ENCODE results near the gene TUBB4A.
"Not testable (repeated sequence)": the region's sequence is repeated elsewhere in the genome, so short reads cannot be mapped to it uniquely, and the experiment has no call there.

TUBB4A gene

DNA sequence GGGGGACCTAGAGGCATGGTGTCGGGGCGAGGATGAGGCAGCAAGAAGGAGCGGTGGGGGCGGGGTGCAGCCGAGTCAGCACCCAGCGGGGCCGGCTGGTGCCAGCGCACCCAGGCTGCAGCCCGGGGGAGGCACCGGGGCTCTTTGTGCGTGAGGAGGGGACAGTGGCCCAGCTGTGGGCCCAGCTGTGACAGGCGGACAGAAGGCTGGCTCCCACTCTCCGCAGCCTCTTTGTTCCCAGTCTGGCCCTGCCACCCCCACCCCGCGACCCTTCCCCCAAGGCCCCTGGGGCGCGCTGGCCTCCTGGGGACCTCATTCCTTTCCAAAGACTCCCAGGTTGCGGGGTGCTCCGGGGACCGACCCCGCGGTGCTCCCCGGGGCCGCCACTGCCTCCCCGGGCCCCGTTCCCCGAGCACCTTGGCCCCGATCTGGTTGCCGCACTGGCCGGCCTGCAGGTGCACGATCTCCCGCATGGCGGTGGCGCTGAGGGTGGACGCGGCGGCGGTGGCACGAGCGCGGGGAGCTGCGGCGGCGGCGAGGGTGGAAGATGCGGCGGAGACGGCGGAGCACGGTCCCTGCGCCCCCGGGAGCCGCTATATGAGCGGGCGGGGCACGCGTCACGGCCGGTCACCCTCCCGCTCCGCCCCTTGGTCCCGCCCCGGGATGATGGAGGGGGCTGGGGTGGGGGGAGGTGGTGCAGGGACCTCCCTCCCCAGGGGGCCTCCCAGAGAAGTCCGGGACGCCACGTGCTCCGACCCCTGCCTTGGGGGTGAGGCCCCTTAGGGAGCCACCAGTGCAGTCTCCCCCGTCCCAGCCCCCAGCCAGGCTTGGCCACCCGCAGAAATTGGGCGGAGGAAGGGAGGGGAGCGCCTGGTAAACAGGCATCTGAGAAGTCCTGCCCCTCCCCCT, at the start of gene TUBB4A:
Gene TUBB4A, minus strand, starts transcription at position 570 of the 909 bp plus-strand sequence. Its CDS starts 97 bp downstream, at position 473.
- no peak for DNase-seq (ENCODE audit: low read depth in 2 of 2)

GRCh38 chr19:6551091-6551490, 49.0 kb upstream of the TUBB4A start:
- DNase-seq (ENCODE audit: low read depth in 2 of 2) = no peak

DNA sequence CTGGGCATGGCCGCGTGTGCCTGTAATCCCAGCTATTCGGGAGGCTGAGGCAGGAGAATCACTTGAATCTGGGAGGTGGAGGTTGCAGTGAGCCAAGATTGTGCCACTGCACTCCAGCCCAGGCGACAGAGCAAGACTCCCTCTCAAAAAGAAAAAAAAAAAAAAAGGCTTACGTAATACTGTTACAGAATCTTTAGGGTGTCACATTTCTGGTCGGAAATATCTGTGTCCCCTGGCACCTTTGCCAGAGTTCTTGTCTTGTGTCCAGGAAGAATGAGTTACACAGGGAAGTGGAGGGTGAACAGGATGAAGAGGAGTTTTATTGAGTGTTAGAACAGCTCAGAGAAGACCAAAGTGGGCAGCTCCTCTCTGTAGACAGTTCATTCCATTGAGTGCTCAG, 48.6 kb upstream of the TUBB4A start:
- DNase-seq (ENCODE audit: low read depth in 2 of 2) = not testable (repeated sequence)

DNA sequence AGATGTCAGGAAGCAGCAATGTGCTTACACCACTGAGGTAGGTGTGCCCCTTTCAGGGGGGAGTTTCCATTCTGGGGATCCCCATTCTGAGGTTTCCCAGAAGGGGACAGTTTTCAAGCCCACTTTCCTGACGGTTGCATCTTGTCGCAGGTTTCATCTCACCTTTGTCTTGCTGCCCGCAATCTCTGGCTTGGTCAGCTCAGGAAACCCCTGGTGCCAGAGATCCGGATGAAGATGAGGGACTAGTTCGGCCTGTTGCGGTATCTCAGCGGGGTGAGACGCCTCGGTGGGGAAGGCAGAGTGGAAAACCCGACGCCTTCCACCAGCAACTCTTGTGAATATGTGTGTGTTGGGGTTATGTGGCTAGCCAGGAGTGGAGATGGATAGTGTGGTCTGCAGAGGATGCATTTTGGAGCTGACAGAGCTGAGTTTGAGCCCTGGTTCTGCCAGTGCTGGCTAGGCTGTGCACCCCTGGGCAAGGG, 41.8 kb upstream of the TUBB4A start:
- no peak for DNase-seq (ENCODE audit: low read depth in 2 of 2)

GRCh38 chr19:6540918-6541689, 39.0 kb upstream of the TUBB4A start:
- DNase-seq (ENCODE audit: low read depth in 2 of 2) = no peak

- no peak for DNase-seq (ENCODE audit: low read depth in 2 of 2)
These were observed 37.4 kb upstream of the TUBB4A start for GRCh38 chr19:6539514-6539913.

DNA sequence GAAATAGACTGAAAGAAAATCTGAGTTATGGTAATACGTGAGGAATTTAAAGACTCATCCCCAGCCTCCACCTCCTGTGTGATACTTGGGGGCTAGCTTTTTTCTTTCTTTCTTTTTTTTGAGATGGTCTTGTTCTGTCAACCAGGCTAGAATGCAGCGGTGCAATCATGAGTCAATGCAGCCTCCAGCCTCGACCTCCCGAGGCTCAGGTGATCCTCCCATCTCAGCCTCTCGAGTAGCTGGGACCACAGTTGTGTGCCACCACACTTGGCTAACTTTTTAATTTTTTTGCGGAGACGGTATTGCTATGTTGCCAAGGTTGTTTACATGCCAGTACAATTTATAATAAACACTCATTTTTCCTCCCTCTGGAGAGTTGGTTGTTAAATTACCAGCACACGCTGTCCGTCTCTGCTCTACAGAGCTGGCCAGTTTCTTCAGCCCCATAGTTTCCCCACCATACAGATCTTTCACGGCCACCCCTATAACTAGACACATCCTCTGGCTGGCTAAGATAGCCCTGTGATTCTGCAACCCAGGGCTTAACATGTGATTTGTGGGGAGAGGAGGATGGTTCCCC, 33.5 kb upstream of the TUBB4A start:
- DNase-seq (ENCODE audit: low read depth in 2 of 2) = no peak

DNA sequence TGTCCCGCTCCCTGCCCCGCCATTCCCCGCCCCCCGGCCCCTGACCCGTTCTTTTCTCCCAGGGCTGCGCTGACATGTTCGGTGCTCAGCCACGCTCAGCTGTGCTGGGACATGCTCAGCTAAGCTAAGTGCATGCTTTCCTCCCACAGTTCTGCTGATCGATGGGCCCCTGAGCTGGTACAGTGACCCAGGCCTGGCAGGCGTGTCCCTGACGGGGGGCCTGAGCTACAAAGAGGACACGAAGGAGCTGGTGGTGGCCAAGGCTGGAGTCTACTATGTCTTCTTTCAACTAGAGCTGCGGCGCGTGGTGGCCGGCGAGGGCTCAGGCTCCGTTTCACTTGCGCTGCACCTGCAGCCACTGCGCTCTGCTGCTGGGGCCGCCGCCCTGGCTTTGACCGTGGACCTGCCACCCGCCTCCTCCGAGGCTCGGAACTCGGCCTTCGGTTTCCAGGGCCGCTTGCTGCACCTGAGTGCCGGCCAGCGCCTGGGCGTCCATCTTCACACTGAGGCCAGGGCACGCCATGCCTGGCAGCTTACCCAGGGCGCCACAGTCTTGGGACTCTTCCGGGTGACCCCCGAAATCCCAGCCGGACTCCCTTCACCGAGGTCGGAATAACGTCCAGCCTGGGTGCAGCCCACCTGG, 32.5 kb upstream of the TUBB4A start:
- DNase-seq (ENCODE audit: low read depth in 2 of 2) = no peak

- no peak for DNase-seq (ENCODE audit: low read depth in 2 of 2)
These were observed 31.8 kb upstream of the TUBB4A start for GRCh38 chr19:6533746-6534418.

DNA sequence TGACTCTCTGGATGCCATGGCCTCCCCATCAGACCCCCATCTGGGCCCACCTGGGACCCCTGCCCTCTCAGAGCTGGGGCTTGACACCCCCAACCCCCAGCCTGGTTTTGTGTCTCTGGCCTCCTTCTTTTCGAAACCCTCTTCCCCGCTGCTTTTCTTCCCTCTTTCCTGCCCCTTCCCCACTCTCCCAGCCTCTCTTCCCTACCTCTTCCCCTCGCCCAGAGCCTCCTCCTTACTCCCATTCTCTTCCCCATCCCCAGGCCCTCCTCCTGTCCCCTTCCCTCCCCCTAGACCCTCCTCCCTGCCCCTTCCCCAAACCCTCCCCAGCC, 30.9 kb upstream of the TUBB4A start:
- no peak for DNase-seq (ENCODE audit: low read depth in 2 of 2)

- no peak for DNase-seq (ENCODE audit: low read depth in 2 of 2)
These were observed 30.3 kb upstream of the TUBB4A start for GRCh38 chr19:6532244-6532999.

GRCh38 chr19:6531956-6532243, 29.8 kb upstream of the TUBB4A start:
- DNase-seq (ENCODE audit: low read depth in 2 of 2) = no peak

GRCh38 chr19:6531163-6531955, 29.2 kb upstream of the TUBB4A start:
- DNase-seq (ENCODE audit: low read depth in 2 of 2) = no peak

GRCh38 chr19:6530386-6531162, 28.5 kb upstream of the TUBB4A start, which contains the start of gene TNFSF9:
Gene TNFSF9 (plus strand): TSS chr19:6531026. CDS start chr19:6531037, 11 bp downstream.
- peak; percentile 71 to 72 for DNase-seq (ENCODE audit: low read depth in 2 of 2)

GRCh38 chr19:6529937-6530385, 27.9 kb upstream of the TUBB4A start:
- no peak for DNase-seq (ENCODE audit: low read depth in 2 of 2)

- DNase-seq (ENCODE audit: low read depth in 2 of 2) = no peak
These were observed 27.2 kb upstream of the TUBB4A start for GRCh38 chr19:6529351-6529750.

- no peak for DNase-seq (ENCODE audit: low read depth in 2 of 2)
These were observed 26.5 kb upstream of the TUBB4A start for GRCh38 chr19:6528544-6529121.

- DNase-seq (ENCODE audit: low read depth in 2 of 2) = no peak
These were observed 25.9 kb upstream of the TUBB4A start for GRCh38 chr19:6527893-6528543.
